Skeletal muscle satellite cell (primary cell): ENCODE results near the gene GDF7.
A peak's percentile ranks its signal among the peaks of the same experiment; 100 is the strongest.

Experiments used
- H3K27me3 ChIP-seq: 2 replicates; pipeline ENCODE4 v1.7.0; 2013; ENCODE audit warnings: low read length; ENCODE audit not compliant: control insufficient read depth, insufficient read depth
- H3K36me3 ChIP-seq: 2 replicates; pipeline ENCODE4 v1.7.0; 2013; ENCODE audit warnings: mild to moderate bottlenecking, control low read depth, low read length; ENCODE audit not compliant: insufficient read depth
- H3K4me1 ChIP-seq: 2 replicates; pipeline ENCODE4 v1.7.0; 2013; ENCODE audit warnings: low read length; ENCODE audit not compliant: control insufficient read depth, insufficient read depth
- H3K4me2 ChIP-seq: 2 replicates; pipeline ENCODE4 v1.7.0; 2013; ENCODE audit warnings: mild to moderate bottlenecking, low read length
- H3K4me3 ChIP-seq: 2 replicates; pipeline ENCODE4 v1.7.0; 2013; ENCODE audit warnings: low read length
- H3K9ac ChIP-seq: 2 replicates; pipeline ENCODE4 v1.7.0; 2013; ENCODE audit warnings: mild to moderate bottlenecking, low read depth, low read length, moderate library complexity
- H3K9me3 ChIP-seq: replicated peaks from 2 replicates; pipeline ENCODE4 v1.7.0; 2013; ENCODE audit warnings: mild to moderate bottlenecking, control low read depth, low read length

GDF7 gene

DNA sequence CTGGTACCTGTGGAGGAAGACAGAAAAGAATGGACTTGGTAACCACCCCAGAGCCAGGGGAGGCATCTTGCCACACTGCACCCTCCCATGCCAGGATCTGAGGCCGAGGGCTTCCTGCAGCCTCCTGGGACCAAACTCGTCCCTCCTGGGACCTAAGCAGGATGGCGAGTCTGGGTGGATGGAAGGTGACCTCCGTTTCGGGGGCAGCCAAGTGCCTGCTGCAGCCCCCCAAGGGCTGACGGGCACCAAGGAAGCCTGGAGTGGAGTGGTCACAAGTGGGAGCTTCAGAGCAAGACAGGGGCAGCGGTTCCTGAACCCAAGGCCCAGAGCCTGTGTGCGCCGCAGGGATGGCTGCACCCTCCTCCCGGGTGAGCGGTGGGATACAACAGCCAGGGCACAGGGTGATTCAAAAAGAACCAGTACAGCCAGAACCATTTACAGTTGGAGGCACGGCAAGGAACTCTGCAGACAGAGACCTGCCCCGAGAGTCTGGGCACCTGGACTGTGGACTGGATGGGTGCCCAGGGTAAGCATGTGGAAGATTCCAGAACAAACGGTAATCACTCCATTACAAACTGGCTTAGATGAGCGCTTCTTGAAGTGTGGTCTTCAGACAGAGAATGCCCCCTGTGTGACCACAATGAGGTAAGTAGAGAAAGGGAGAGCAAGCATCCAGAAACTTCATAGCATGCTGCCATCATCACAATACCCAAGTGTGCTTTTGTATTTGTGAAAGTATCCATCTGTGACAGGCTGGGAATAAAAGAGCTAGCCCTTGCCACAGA, 28.1 kb upstream of the GDF7 start:
- Histone ChIP-seq H3K9ac (no peak overlapping the region), H3K36me3 (peaks cover 11% of the 10 kb centered on the region), H3K9me3 (no peaks in the 10 kb centered on the region), H3K4me2 (no peak overlapping the region), H3K4me1 (peaks cover 35% of the 10 kb centered on the region), H3K27me3 (no peaks in the 10 kb centered on the region), H3K4me3 (no peak overlapping the region)

DNA sequence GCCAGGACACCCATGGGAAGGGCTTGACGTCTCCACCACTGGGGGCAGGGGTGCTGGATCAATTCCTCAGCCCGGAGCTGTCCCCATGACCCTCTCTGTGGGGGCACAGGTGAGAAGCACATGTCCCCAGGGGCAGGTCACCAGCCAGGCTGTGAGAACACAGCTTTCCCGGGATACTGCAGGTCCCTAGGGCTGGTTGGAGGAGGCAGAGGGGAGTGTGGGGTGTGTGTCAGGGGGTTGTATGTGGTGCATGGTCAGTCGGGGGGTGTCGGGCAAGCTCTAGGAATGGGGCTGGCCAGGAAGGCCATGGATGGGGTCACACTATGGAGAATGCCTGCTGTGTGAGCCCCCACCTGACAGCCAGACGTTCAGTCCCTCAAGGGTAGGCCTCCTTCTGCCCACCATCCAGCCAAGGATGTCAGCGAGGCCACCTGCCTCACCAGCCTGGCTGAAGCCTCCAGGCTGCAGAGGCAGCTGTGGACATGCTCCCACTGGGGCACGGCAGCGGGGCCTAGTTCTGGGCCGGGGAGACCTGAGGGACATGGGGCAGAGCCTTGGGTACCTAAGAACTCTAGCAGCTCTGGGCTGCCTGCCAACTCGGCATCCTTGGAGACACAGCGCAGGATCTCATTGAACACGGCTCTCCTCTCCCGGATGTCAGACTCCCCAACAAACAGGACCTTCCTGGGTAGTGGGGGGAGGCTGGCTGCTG, 26.4 kb upstream of the GDF7 start:
- Histone ChIP-seq H3K36me3 (peaks cover 16% of the 10 kb centered on the region), H3K4me2 (no peak overlapping the region), H3K4me1 (peaks cover 18% of the 10 kb centered on the region), H3K9me3 (no peaks in the 10 kb centered on the region), H3K9ac (no peak overlapping the region), H3K4me3 (no peak overlapping the region), H3K27me3 (no peaks in the 10 kb centered on the region)

GRCh38 chr2:20641123-20641985, 25.6 kb upstream of the GDF7 start:
- no peak overlapping the region for H3K4me3 ChIP-seq
- H3K4me1 ChIP-seq, result peaks cover 16% of the 10 kb centered on the region
- no peaks in the 10 kb centered on the region for H3K27me3 ChIP-seq
- H3K9me3 ChIP-seq, result no peaks in the 10 kb centered on the region
- no peak overlapping the region for H3K4me2 ChIP-seq
- H3K9ac ChIP-seq, result no peak overlapping the region
- peaks cover 20% of the 10 kb centered on the region for H3K36me3 ChIP-seq

DNA sequence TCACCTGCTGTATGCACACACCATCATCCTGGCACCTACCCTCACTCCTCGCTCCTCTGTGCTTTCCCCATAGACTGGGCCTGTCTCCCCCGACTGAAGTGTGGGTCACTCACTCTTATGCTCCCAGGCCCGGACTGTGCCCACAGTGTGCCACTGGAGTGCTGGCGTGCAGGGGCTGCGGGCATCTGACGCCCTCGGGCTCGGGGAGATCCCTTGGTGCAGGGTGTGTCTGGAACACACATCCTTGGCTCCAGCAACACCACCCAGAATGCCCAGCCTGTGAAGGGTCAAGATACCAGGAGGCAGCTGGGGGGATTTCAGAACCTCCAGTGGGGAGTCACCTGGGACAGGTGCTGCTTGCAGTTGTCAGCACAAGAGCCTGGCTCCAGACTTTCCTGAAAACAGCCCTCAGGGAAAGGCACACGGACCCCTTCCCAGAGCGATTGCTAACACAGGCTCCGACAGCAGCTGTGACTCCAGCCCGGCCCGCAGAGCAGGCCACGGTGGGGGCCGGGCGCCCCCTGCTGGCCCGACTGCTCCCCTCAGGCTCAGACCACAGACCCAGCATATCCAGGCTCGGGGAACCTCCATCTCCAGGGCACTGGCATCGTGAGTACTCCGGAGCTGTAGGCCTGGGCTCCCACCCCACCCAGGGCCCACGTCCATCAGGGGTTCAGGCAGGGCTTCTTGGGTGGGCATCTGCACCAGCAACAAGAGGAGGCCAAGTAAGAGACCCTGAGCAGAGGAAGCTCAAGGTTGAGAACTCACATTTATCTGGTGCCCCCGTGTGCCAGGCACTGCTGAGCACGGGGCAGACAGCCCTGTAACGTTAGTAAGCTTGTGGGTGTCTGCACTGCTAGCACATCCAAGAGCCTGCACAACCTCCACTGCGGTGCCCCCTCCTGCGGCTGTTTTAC, 24.6 kb upstream of the GDF7 start:
- Histone ChIP-seq H3K4me2 (no peak overlapping the region), H3K27me3 (no peaks in the 10 kb centered on the region), H3K4me1 (peaks cover 17% of the 10 kb centered on the region), H3K9ac (no peak overlapping the region), H3K9me3 (no peaks in the 10 kb centered on the region), H3K4me3 (no peak overlapping the region), H3K36me3 (peaks cover 29% of the 10 kb centered on the region)

DNA sequence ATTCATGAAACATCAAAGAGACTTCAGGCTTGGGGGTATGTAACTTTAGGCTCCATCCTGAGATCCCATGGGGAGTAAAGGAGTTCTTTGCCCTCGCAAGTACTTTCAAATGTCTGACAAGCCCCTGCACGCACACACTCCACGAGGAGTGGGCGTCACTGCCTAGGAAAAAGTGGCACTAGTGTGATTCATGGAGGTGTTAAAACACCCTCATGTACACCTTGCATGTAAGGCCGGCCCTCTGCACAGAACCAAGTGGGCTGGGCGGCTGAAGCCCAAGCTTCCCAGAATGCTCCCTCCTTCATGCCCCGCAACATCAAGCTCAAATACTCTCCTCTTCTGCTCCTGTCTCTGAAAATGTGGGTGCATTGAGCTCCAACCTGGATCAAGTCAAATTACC, 23.9 kb upstream of the GDF7 start:
- peaks cover 30% of the 10 kb centered on the region for H3K36me3 ChIP-seq
- H3K27me3 ChIP-seq, result no peaks in the 10 kb centered on the region
- H3K9me3 ChIP-seq, result no peaks in the 10 kb centered on the region
- H3K4me2 ChIP-seq, result no peak overlapping the region
- peaks cover 24% of the 10 kb centered on the region for H3K4me1 ChIP-seq
- H3K9ac ChIP-seq, result no peak overlapping the region
- no peak overlapping the region for H3K4me3 ChIP-seq

- peaks cover 26% of the 10 kb centered on the region for H3K4me1 ChIP-seq
- peaks cover 30% of the 10 kb centered on the region for H3K36me3 ChIP-seq
- no peaks in the 10 kb centered on the region for H3K9me3 ChIP-seq
- H3K9ac ChIP-seq, result no peak overlapping the region
- H3K4me2 ChIP-seq, result no peak overlapping the region
- no peaks in the 10 kb centered on the region for H3K27me3 ChIP-seq
- H3K4me3 ChIP-seq, result no peak overlapping the region
Measured at GRCh38 chr2:20643826-20644225, 23.1 kb upstream of the GDF7 start.

DNA sequence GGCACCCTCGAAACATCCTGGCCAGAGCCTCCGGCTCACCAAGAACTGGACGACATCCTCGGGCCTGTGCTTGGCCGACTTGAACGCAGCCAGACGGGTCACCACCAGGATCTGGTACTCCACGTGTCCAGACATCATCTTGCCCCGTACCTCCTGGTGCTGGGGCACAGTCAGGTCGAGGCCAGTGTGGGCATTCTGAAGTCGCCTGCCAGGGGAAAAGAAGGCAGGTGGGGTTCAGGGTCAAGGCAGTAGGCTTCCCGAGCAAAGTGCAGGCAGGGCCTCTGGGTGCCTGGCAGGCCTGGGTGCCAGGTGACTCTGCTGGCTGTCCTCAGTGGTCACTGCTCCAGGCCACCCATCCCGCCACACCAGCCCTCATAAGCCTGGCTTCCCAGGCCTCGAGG, 21.6 kb upstream of the GDF7 start:
- H3K4me1 ChIP-seq, result peaks cover 37% of the 10 kb centered on the region
- H3K27me3 ChIP-seq, result no peaks in the 10 kb centered on the region
- no peak overlapping the region for H3K4me3 ChIP-seq
- peaks cover 24% of the 10 kb centered on the region for H3K36me3 ChIP-seq
- H3K9ac ChIP-seq, result no peak overlapping the region
- H3K4me2 ChIP-seq, result no peak overlapping the region
- no peaks in the 10 kb centered on the region for H3K9me3 ChIP-seq

DNA sequence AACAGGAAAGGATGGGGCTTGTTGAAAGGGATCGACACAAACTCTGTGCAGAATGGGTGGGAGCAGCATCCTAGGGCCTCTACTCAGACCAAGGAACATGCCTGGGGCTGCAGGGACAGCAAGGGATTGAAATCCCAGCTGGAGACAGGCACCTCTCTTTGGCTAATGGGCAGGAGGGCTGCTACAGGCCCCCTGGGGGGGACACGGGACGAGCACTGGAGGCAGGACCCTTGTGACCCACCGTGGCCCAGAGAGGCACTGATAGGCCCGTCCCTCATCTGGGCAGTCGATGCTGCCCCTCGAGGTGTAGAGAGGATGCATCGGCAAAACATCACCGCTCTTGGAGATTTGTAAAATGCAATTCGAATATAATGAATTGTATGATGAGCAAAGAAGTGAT, 21.2 kb upstream of the GDF7 start:
- H3K4me2 ChIP-seq, result no peak overlapping the region
- peaks cover 19% of the 10 kb centered on the region for H3K36me3 ChIP-seq
- H3K27me3 ChIP-seq, result no peaks in the 10 kb centered on the region
- H3K9ac ChIP-seq, result no peak overlapping the region
- H3K4me1 ChIP-seq, result peaks cover 37% of the 10 kb centered on the region
- no peaks in the 10 kb centered on the region for H3K9me3 ChIP-seq
- H3K4me3 ChIP-seq, result no peak overlapping the region

DNA sequence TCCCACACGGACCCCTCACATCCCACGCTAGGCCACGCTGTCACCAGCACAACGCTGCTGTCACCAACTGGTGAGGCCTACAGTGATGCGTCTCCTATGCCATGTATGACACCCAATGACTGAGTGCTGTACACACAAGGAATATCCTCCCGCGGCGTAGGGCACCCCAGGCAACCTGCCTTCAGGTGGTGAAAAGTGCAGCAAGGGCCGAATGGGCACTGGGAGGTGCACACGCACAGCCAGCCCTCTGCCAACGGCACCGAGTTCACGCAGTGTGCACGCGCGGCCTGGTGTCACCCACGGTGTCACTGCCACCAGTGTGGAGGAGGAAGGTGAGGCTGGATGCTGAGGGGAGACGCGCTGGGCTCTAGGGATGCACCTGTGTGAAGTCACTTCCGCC, 20.5 kb upstream of the GDF7 start:
- no peak overlapping the region for H3K9ac ChIP-seq
- H3K27me3 ChIP-seq, result no peaks in the 10 kb centered on the region
- H3K4me3 ChIP-seq, result no peak overlapping the region
- no peak overlapping the region for H3K4me2 ChIP-seq
- H3K9me3 ChIP-seq, result no peaks in the 10 kb centered on the region
- H3K36me3 ChIP-seq, result peaks cover 18% of the 10 kb centered on the region
- H3K4me1 ChIP-seq, result peaks cover 35% of the 10 kb centered on the region

GRCh38 chr2:20647211-20647610, 19.7 kb upstream of the GDF7 start:
- peaks cover 31% of the 10 kb centered on the region for H3K4me1 ChIP-seq
- H3K9me3 ChIP-seq, result no peaks in the 10 kb centered on the region

More at GRCh38 chr2:20647211-20647610, 19.7 kb upstream of the GDF7 start:
- Histone ChIP-seq H3K27me3 (no peaks in the 10 kb centered on the region), H3K9ac (no peak overlapping the region), H3K4me3 (no peak overlapping the region), H3K36me3 (peaks cover 18% of the 10 kb centered on the region), H3K4me2 (peak overlapping the region; percentile 35)
